Loucy (cell line): ENCODE results near the gene SLX9.

Experiments
- H2AFZ ChIP-seq: fragments of 200-600 bp; sonication (generic); 2 replicates; pipeline ENCODE4 v1.6.0; 2016; ENCODE audit warnings: antibody characterized with exemption, mild to moderate bottlenecking, low read length, moderate library complexity
- H3F3A ChIP-seq: fragments of 200-600 bp; 2 replicates; pipeline ENCODE4 v1.6.0; 2016; ENCODE audit warnings: antibody characterized with exemption, low read depth, mild to moderate bottlenecking
- H3K27me3 ChIP-seq: fragments of 200-600 bp; sonication (generic); 2 replicates; pipeline ENCODE4 v1.6.1; 2014; ENCODE audit warnings: low read length, mild to moderate bottlenecking; ENCODE audit not compliant: insufficient read depth, poor library complexity, severe bottlenecking
- H3K36me3 ChIP-seq: fragments of 200-600 bp; sonication (generic); 2 replicates; pipeline ENCODE4 v1.6.1; 2016; ENCODE audit warnings: low read length; ENCODE audit not compliant: insufficient read depth
- H3K4me1 ChIP-seq: fragments of 200-600 bp; sonication (generic); 2 replicates; pipeline ENCODE4 v1.5.1; 2014; ENCODE audit warnings: low read length, mild to moderate bottlenecking; ENCODE audit not compliant: insufficient read depth, poor library complexity, severe bottlenecking
- H3K4me2 ChIP-seq: fragments of 200-600 bp; sonication (generic); 2 replicates; pipeline ENCODE4 v1.6.0; 2014; ENCODE audit warnings: antibody characterized with exemption, low read length, low read depth, mild to moderate bottlenecking; ENCODE audit not compliant: poor library complexity, severe bottlenecking
- H3K4me3 ChIP-seq: fragments of 200-600 bp; sonication (generic); 2 replicates; pipeline ENCODE4 v1.5.1; 2014; ENCODE audit warnings: low read length, mild to moderate bottlenecking, mixed read lengths; ENCODE audit not compliant: poor library complexity, severe bottlenecking
- H3K79me2 ChIP-seq: fragments of 200-600 bp; sonication (generic); 2 replicates; pipeline ENCODE4 v1.6.1; 2014; ENCODE audit warnings: low read length; ENCODE audit not compliant: insufficient read depth
- H3K9ac ChIP-seq: fragments of 200-600 bp; sonication (generic); 2 replicates; pipeline ENCODE4 v1.6.0; 2014; ENCODE audit warnings: mild to moderate bottlenecking, low read depth, low read length, moderate library complexity; ENCODE audit not compliant: poor library complexity, severe bottlenecking
- H3K9me2 ChIP-seq: fragments of 200-600 bp; sonication (generic); replicated peaks from 2 replicates; pipeline ENCODE4 v1.6.1; 2016; ENCODE audit warnings: low read depth, low read length, mixed read lengths
- H3K9me3 ChIP-seq: fragments of 200-600 bp; sonication (generic); 2 replicates; pipeline ENCODE4 v1.6.1; 2014; ENCODE audit warnings: mild to moderate bottlenecking, antibody characterized with exemption, low read length, low read depth; ENCODE audit not compliant: insufficient read depth
- H4K20me1 ChIP-seq: fragments of 200-600 bp; sonication (generic); 2 replicates; pipeline ENCODE4 v1.6.0; 2014; ENCODE audit warnings: antibody characterized with exemption, low read length, mild to moderate bottlenecking; ENCODE audit not compliant: insufficient read depth, poor library complexity, severe bottlenecking
- CTCF ChIP-seq: fragments of 200-600 bp; sonication (generic); conservative IDR thresholded peaks from 2 replicates; pipeline ENCODE4 v1.5.1; 2014; ENCODE audit warnings: mild to moderate bottlenecking, antibody characterized with exemption, low read length
- EZH2phosphoT487 ChIP-seq: fragments of 200-600 bp; IDR thresholded peaks from 2 replicates; pipeline ENCODE4 v1.6.1; 2018; ENCODE audit warnings: antibody characterized with exemption, mild to moderate bottlenecking, moderate library complexity, borderline replicate concordance

The SLX9 gene

GRCh38 chr21:44923480-44924084 lies 16.2 kb upstream of the SLX9 start:
- TF ChIP-seq EZH2phosphoT487 = no peak
- no peak for TF ChIP-seq CTCF
- Histone ChIP-seq H3K36me3 (no peaks in the 10 kb centered on the region), H3K79me2 (peaks cover 30% of the 10 kb centered on the region), H3K9me2 (no peaks in the 10 kb centered on the region), H3K9me3 (no peaks in the 10 kb centered on the region), H4K20me1 (peaks cover 6% of the 10 kb centered on the region), H3K4me3 (no peak overlapping the region), H3K27me3 (no peaks in the 10 kb centered on the region), H2AFZ (no peak overlapping the region), H3K9ac (no peak overlapping the region), H3K4me2 (no peak overlapping the region), H3K4me1 (peaks cover 63% of the 10 kb centered on the region), H3F3A (peaks cover 19% of the 10 kb centered on the region)

GRCh38 chr21:44924606-44925377 lies 15.0 kb upstream of the SLX9 start:
- peaks cover 17% of the 10 kb centered on the region for H3K79me2 ChIP-seq
- peaks cover 19% of the 10 kb centered on the region for H3F3A ChIP-seq
- H4K20me1 ChIP-seq = peaks cover under 1% of the 10 kb centered on the region
- H3K4me3 ChIP-seq = peak overlapping the region; percentile 1
- H3K36me3 ChIP-seq = no peaks in the 10 kb centered on the region
- peaks cover 66% of the 10 kb centered on the region for H3K4me1 ChIP-seq
- no peaks in the 10 kb centered on the region for H3K27me3 ChIP-seq
- no peaks in the 10 kb centered on the region for H3K9me2 ChIP-seq
- no peak overlapping the region for H2AFZ ChIP-seq
- no peak for TF ChIP-seq EZH2phosphoT487
- TF ChIP-seq CTCF = no peak
- no peaks in the 10 kb centered on the region for H3K9me3 ChIP-seq
- peak overlapping the region; percentile 50 for H3K4me2 ChIP-seq
- peak overlapping the region; percentile 65 for H3K9ac ChIP-seq

GRCh38 chr21:44925378-44925755 lies 14.5 kb upstream of the SLX9 start:
- no peaks in the 10 kb centered on the region for H4K20me1 ChIP-seq
- H3K4me3 ChIP-seq = peak overlapping the region; percentile 1
- H3K4me1 ChIP-seq = peaks cover 66% of the 10 kb centered on the region
- H3K79me2 ChIP-seq = peaks cover 12% of the 10 kb centered on the region; the same call in 1 of the 2 replicates
- no peak overlapping the region for H2AFZ ChIP-seq
- H3K9me2 ChIP-seq = no peaks in the 10 kb centered on the region
- peak overlapping the region; percentile 50 for H3K4me2 ChIP-seq
- H3K36me3 ChIP-seq = no peaks in the 10 kb centered on the region
- TF ChIP-seq EZH2phosphoT487 (no peak), CTCF (no peak)
- H3F3A ChIP-seq = peaks cover 19% of the 10 kb centered on the region
- H3K9me3 ChIP-seq = no peaks in the 10 kb centered on the region
- no peaks in the 10 kb centered on the region for H3K27me3 ChIP-seq
- H3K9ac ChIP-seq = peak overlapping the region; percentile 65
